Type B pancreatic cell (in vitro differentiated cells): ENCODE results near the gene CACNA1G. TPM values are rescaled to one million over a fixed set of nuclear protein-coding genes. Genes with fewer than 3 reads are reported as not detected.

Source experiments
- DNase-seq: peaks from one replicate; pipeline ENCODE4 v3.0.0; 2021; ENCODE audit warnings: mixed read lengths; ENCODE audit not compliant: unreplicated experiment; ENCODE audit errors: extremely low spot score
- H3K27ac Mint-ChIP-seq: 2 replicates; pipeline ENCODE4 v1.8.0; 2021; ENCODE audit warnings: mild to moderate bottlenecking, mixed read lengths
- H3K27me3 Mint-ChIP-seq: 2 replicates; pipeline ENCODE4 v1.8.0; 2021; ENCODE audit warnings: mixed read lengths
- H3K36me3 Mint-ChIP-seq: 2 replicates; pipeline ENCODE4 v1.8.0; 2021; ENCODE audit warnings: mixed read lengths
- H3K4me1 Mint-ChIP-seq: one replicate; pipeline ENCODE4 v1.8.0; 2021; ENCODE audit warnings: mixed read lengths; ENCODE audit not compliant: unreplicated experiment
- H3K4me3 Mint-ChIP-seq: 2 replicates; pipeline ENCODE4 v1.8.0; 2021; ENCODE audit warnings: mild to moderate bottlenecking, mixed read lengths
- H3K9me3 Mint-ChIP-seq: 2 replicates; pipeline ENCODE4 v1.8.0; 2021; ENCODE audit warnings: mixed read lengths
- CTCF ChIP-seq: fragments of 200-600 bp; sonication (generic); conservative IDR thresholded peaks from 2 replicates; pipeline ENCODE4 v1.5.0; 2021; ENCODE audit warnings: antibody characterized with exemption, mild to moderate bottlenecking
- total RNA-seq: library from RNA; stranded (reverse); gene quantifications from 2 replicates; pipeline ENCODE4 v1.2.1, GENCODE V29; 2021; ENCODE audit warnings: low replicate concordance

CACNA1G gene
- total RNA-seq, 1 donor from 2014 or later, result 27.8 TPM

DNA sequence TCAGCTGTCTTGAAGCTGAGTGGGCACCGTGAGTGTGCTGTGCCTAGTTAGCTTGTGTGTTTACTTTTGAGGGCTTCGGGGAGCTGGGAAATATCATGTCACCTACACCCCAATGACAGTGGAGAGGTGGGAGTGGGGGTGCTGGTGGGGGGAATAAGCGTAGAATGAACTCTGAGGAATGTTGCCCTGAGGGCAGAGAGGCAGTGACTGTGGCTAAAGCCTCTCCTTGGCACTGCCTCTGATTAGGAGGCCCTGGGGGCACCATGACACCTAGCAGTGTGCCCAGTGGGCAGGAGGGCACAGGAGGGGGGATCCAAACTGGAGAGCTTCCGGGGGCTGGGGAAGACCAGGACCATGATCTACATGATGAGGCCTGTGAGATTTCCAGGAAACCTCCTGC is 24.8 kb downstream of the CACNA1G start:
- Mint-ChIP-seq H3K4me1 (peaks cover 55% of the 10 kb centered on the region), H3K36me3 (no peaks in the 10 kb centered on the region)

GRCh38 chr17:50585891-50586290 is 25.4 kb downstream of the CACNA1G start:
- H3K4me3 Mint-ChIP-seq, result no peak overlapping the region
- peaks cover 55% of the 10 kb centered on the region for H3K4me1 Mint-ChIP-seq
- no peaks in the 10 kb centered on the region for H3K9me3 Mint-ChIP-seq
- peaks cover 14% of the 10 kb centered on the region for H3K27me3 Mint-ChIP-seq
- H3K27ac Mint-ChIP-seq, result no peak overlapping the region
- no peaks in the 10 kb centered on the region for H3K36me3 Mint-ChIP-seq
- DNase-seq, result no peak
- TF ChIP-seq CTCF, result no peak

More for the DNA sequence above, 24.8 kb downstream of the CACNA1G start:
- no peak for TF ChIP-seq CTCF
- H3K27me3 Mint-ChIP-seq, result peaks cover 14% of the 10 kb centered on the region
- no peak for DNase-seq
- H3K27ac Mint-ChIP-seq, result no peak overlapping the region
- no peaks in the 10 kb centered on the region for H3K9me3 Mint-ChIP-seq
- no peak overlapping the region for H3K4me3 Mint-ChIP-seq

- peaks cover 14% of the 10 kb centered on the region for H3K27me3 Mint-ChIP-seq
Measured at GRCh38 chr17:50586421-50587247, 26.1 kb downstream of the CACNA1G start.

GRCh38 chr17:50587571-50587970 is 27.1 kb downstream of the CACNA1G start:
- TF ChIP-seq CTCF, result no peak
- no peak overlapping the region for H3K27ac Mint-ChIP-seq
- H3K36me3 Mint-ChIP-seq, result no peaks in the 10 kb centered on the region
- H3K4me3 Mint-ChIP-seq, result no peak overlapping the region
- no peak for DNase-seq
- no peaks in the 10 kb centered on the region for H3K9me3 Mint-ChIP-seq
- H3K4me1 Mint-ChIP-seq, result peaks cover 57% of the 10 kb centered on the region
- peaks cover 16% of the 10 kb centered on the region for H3K27me3 Mint-ChIP-seq

More at GRCh38 chr17:50586421-50587247, 26.1 kb downstream of the CACNA1G start:
- Mint-ChIP-seq H3K36me3 (no peaks in the 10 kb centered on the region), H3K4me3 (no peak overlapping the region), H3K9me3 (no peaks in the 10 kb centered on the region), H3K4me1 (peaks cover 55% of the 10 kb centered on the region), H3K27ac (no peak overlapping the region)
- no peak for DNase-seq
- TF ChIP-seq CTCF, result no peak

DNA sequence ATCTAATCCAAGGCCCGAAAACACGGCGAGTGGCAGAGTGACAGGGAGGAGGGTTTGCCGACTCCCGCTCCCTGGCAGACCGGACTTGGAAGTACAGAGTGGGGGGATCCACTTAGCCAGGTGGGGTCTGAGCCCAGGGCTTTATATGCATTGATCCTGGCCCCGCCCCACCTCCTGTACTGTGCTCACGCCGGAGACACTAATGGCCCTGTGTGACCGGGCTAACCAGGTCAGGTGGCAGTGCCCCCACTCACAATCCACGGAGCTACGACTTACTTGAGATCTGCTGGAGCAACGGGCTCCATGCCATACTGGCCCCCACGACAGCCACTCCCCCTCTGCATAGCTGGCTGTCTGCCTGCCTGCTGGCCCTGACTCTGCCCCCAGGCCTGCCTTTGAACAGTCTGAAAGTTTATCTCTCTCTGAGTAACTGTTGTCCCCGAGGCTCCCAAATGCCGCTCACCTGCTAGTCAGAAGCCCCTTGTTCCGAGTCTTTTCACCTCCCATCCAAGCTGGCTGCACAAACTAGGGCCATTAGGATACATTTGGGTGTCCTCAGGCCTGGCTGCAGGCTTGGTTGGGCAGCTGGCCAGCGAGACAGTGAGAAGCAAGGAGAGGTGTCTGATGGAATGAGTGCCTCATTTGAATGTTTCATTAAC is 28.0 kb downstream of the CACNA1G start:
- TF ChIP-seq CTCF, result no peak
- DNase-seq, result no peak
- Mint-ChIP-seq H3K4me1 (peaks cover 53% of the 10 kb centered on the region), H3K9me3 (no peaks in the 10 kb centered on the region), H3K27me3 (peaks cover 16% of the 10 kb centered on the region), H3K27ac (no peak overlapping the region), H3K36me3 (no peaks in the 10 kb centered on the region), H3K4me3 (no peak overlapping the region)
